HepG2 (cell line): ENCODE results near the gene ZBTB26. TPM values are rescaled to one million over a fixed set of nuclear protein-coding genes. Genes with fewer than 3 reads are reported as not detected.

Experiments
- EP300 ChIP-seq, 3 experiments: sonication (generic) in 1 of 3; formaldehyde crosslinking in 1 of 3; IDR thresholded peaks; 2 replicates each; pipeline versions ENCODE4 v1.5.1 to v1.6.1; 2011 to 2020; ENCODE audit warnings: low read depth in 2 of 3, low read length in 2 of 3, borderline replicate concordance in 1 of 3, improper control_type of control experiment in 1 of 3, mild to moderate bottlenecking in 1 of 3, missing genetic modification reagents in 1 of 3, moderate library complexity in 1 of 3
- FOSL2 ChIP-seq: sonication (generic); formaldehyde crosslinking; IDR thresholded peaks from 2 replicates; pipeline ENCODE4 v1.4.0; 2020; ENCODE audit warnings: missing genetic modification reagents
- GTF2F1 ChIP-seq: fragments of 150-350 bp; IDR thresholded peaks from 2 replicates; pipeline ENCODE4 v1.6.1; 2014; ENCODE audit warnings: low read length
- HCFC1 ChIP-seq: fragments of 150-350 bp; IDR thresholded peaks from 2 replicates; pipeline ENCODE4 v1.6.1; 2014; ENCODE audit warnings: low read depth, low read length
- KDM4B ChIP-seq: sonication (generic); formaldehyde crosslinking; IDR thresholded peaks from 2 replicates; pipeline ENCODE4 v1.4.0; 2020; ENCODE audit warnings: missing genetic modification reagents
- MAZ ChIP-seq, 2 experiments: sonication (generic) in 1 of 2; formaldehyde crosslinking in 1 of 2; IDR thresholded peaks; 2 replicates each; pipeline versions ENCODE4 v1.5.0 to v1.6.1; 2012 to 2020; ENCODE audit warnings: low read depth in 2 of 2, mild to moderate bottlenecking in 2 of 2, borderline replicate concordance in 1 of 2, improper control_type of control experiment in 1 of 2, low read length in 1 of 2, missing genetic modification reagents in 1 of 2, moderate library complexity in 1 of 2
- NFKBIZ ChIP-seq: IDR thresholded peaks from 2 replicates; pipeline ENCODE4 v1.6.1; 2018; ENCODE audit warnings: missing genetic modification reagents, missing compliant biosample characterization
- SSRP1 ChIP-seq: IDR thresholded peaks from 2 replicates; pipeline ENCODE4 v1.6.1; 2016; ENCODE audit warnings: control low read depth
- STAG1 ChIP-seq: sonication (generic); formaldehyde crosslinking; IDR thresholded peaks from 2 replicates; pipeline ENCODE4 v1.4.0; 2020; ENCODE audit warnings: missing genetic modification reagents
- TBX2 ChIP-seq: sonication (generic); formaldehyde crosslinking; IDR thresholded peaks from 2 replicates; pipeline ENCODE4 v1.5.0; 2020; ENCODE audit warnings: missing genetic modification reagents, mild to moderate bottlenecking, borderline replicate concordance
- ZBTB7B ChIP-seq: sonication (generic); formaldehyde crosslinking; IDR thresholded peaks from 2 replicates; pipeline ENCODE4 v1.4.0; 2020; ENCODE audit warnings: missing genetic modification reagents
- ZNF101 ChIP-seq: sonication (generic); formaldehyde crosslinking; IDR thresholded peaks from 2 replicates; pipeline ENCODE4 v1.4.0; 2020; ENCODE audit warnings: mild to moderate bottlenecking, low read depth, missing genetic modification reagents, borderline replicate concordance
- ZNF326 ChIP-seq: sonication (generic); formaldehyde crosslinking; IDR thresholded peaks from 2 replicates; pipeline ENCODE4 v1.4.0; 2020; ENCODE audit warnings: missing genetic modification reagents, borderline replicate concordance
- polyA plus RNA-seq, 8 experiments: library from polyadenylated mRNA; depleted of rRNA in 3 of 8; stranded (reverse) in 7 of 8; unstranded in 1 of 8; fragments of >200 nt; fragmentation: Illumina TruSeq in 4 of 8; extraction: Trizol in 4 of 8; gene quantifications; 2 replicates each; pipeline versions ENCODE4 v1.2.1 to v1.2.3, GENCODE V29; 2011 to 2016; ENCODE audit warnings: low read depth in 4 of 8, missing spikeins in 1 of 8, mixed read lengths in 1 of 8; ENCODE audit not compliant: insufficient read depth in 1 of 8
- total RNA-seq, 5 experiments: library from RNA; depleted of rRNA; stranded (reverse); fragments of >200 nt; fragmentation: Illumina TruSeq; extraction: Trizol; gene quantifications; 2 replicates each; pipeline ENCODE4 v1.2.3, GENCODE V29; 2016; ENCODE audit warnings: low read depth in 1 of 5
- TF ChIP-seq, protein P1 (sequence below): sonication (generic); formaldehyde crosslinking; IDR thresholded peaks from 2 replicates; pipeline ENCODE4 v1.4.0; 2020; ENCODE audit warnings: missing genetic modification reagents
- TF ChIP-seq, protein P2 (sequence below): IDR thresholded peaks from 2 replicates; pipeline ENCODE4 v1.6.1; 2012; ENCODE audit warnings: inconsistent platforms
- TF ChIP-seq, protein P3 (sequence below): fragments of 450-650 bp; IDR thresholded peaks from 2 replicates; pipeline ENCODE4 v1.6.1; 2017

Gene ZBTB26
- total and polyA plus RNA-seq, 2 of the 13 experiments (the other 11 are each of a cell fraction or from before 2014, with no cell fraction given), result 4.5 to 8.6 TPM

DNA sequence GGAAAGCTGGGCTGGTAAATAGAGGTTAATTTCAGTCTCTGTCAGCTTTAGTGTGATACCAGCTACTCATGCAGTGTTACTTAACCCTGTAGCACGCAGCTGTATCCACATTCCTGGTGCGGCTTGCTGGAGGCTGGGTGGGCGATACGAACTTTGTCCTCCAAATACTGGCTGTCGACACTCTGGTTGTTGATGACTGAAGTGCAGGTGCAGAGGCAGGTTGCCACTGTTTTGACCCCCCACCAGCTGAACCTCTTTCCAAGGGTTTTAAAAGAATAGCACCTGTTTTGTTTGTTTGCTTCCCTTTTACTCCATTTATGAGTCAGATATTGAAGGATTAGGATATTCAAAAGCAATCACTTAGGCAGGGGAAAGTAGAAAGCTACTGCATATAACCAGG is 5.2 kb upstream of the ZBTB26 start (continued):
- TF ChIP-seq, protein P1, sequence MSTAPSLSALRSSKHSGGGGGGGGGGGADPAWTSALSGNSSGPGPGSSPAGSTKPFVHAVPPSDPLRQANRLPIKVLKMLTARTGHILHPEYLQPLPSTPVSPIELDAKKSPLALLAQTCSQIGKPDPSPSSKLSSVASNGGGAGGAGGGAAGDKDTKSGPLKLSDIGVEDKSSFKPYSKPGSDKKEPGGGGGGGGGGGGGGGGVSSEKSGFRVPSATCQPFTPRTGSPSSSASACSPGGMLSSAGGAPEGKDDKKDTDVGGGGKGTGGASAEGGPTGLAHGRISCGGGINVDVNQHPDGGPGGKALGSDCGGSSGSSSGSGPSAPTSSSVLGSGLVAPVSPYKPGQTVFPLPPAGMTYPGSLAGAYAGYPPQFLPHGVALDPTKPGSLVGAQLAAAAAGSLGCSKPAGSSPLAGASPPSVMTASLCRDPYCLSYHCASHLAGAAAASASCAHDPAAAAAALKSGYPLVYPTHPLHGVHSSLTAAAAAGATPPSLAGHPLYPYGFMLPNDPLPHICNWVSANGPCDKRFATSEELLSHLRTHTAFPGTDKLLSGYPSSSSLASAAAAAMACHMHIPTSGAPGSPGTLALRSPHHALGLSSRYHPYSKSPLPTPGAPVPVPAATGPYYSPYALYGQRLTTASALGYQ (CRISPR knock-in tag), result no peak
- TF ChIP-seq SSRP1 (no peak), TBX2 (CRISPR knock-in tag) (peak; percentile 77; the same call in 1 of the 2 replicates), MAZ (IDR thresholded peaks at IDR 0.05; ENCODE audit: borderline replicate concordance, low read depth, low read length) (no peak), MAZ (CRISPR knock-in tag; IDR thresholded peaks at IDR 0.05; ENCODE audit: low read depth) (peak; percentile 44; the same call in 1 of the 2 replicates), EP300 (IDR thresholded peaks at IDR 0.05; ENCODE audit: low read depth in 2 of 2, low read length in 2 of 2) (peak in 1 of 2 experiments; percentile 23; a peak in 1 of 4 replicates), EP300 (CRISPR knock-in tag; IDR thresholded peaks at IDR 0.05; ENCODE audit: borderline replicate concordance) (peak; percentile 71), NFKBIZ (no peak), KDM4B (no peak), ZNF326 (CRISPR knock-in tag) (no peak), ZNF101 (CRISPR knock-in tag) (no peak), STAG1 (CRISPR knock-in tag) (no peak; the same call in 1 of the 2 replicates), ZBTB7B (CRISPR knock-in tag) (peak; percentile 95), FOSL2 (CRISPR knock-in tag) (peak; percentile 52), GTF2F1 (no peak), HCFC1 (no peak)
- TF ChIP-seq, protein P2, sequence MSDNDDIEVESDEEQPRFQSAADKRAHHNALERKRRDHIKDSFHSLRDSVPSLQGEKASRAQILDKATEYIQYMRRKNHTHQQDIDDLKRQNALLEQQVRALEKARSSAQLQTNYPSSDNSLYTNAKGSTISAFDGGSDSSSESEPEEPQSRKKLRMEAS, result peak; percentile 78
- TF ChIP-seq, protein P3, sequence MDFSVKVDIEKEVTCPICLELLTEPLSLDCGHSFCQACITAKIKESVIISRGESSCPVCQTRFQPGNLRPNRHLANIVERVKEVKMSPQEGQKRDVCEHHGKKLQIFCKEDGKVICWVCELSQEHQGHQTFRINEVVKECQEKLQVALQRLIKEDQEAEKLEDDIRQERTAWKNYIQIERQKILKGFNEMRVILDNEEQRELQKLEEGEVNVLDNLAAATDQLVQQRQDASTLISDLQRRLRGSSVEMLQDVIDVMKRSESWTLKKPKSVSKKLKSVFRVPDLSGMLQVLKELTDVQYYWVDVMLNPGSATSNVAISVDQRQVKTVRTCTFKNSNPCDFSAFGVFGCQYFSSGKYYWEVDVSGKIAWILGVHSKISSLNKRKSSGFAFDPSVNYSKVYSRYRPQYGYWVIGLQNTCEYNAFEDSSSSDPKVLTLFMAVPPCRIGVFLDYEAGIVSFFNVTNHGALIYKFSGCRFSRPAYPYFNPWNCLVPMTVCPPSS, result no peak
